Endothelial cell of umbilical vein (primary cell): Measurements from ENCODE around the gene SNX22. TPM values are rescaled to one million over a fixed set of nuclear protein-coding genes. Genes with fewer than 3 reads are reported as not detected.

Source experiments
- BruUV-seq: library from RNA; stranded (reverse); fragments of 400-500 nt; replicated peaks from 2 replicates; lab custom pipeline; 2021; lab: Mats Ljungman, UMichigan
- CTCF ChIA-PET: fragments of 300-600, 350-600 bp; sonication (Branson Sonifier 250); formaldehyde crosslinking; loops from one replicate; lab custom pipeline; 2021; ENCODE audit warnings: antibody characterized with exemption, inconsistent platforms; lab: Charles Lee
- POLR2A ChIA-PET: fragments of 300-600, 350-600 bp; sonication (Branson Sonifier 250); formaldehyde crosslinking; loops from one replicate; lab custom pipeline; 2021; ENCODE audit warnings: antibody characterized with exemption, inconsistent platforms; lab: Charles Lee
- DNase-seq: peaks from one replicate; pipeline ENCODE4 v3.0.0-alpha.2; 2011; ENCODE audit warnings: low read depth, low spot score
- FAIRE-seq: peaks from 2 replicates; lab custom pipeline; 2011; peaks lifted over from hg19 to GRCh38; lab: Jason Lieb, UNC
- H2AFZ ChIP-seq: 2 replicates; pipeline ENCODE4 v1.6.0; 2012; ENCODE audit warnings: low read depth, low read length, control low read depth, inconsistent platforms
- H3K27ac ChIP-seq: 2 replicates; pipeline ENCODE4 v1.5.1; 2011; ENCODE audit warnings: low read depth, mild to moderate bottlenecking, control low read depth, low read length, moderate library complexity; ENCODE audit not compliant: insufficient read depth
- H3K27me3 ChIP-seq, 2 experiments: 2 replicates each; pipeline versions ENCODE4 v1.6.0 to v1.6.1; 2011; ENCODE audit warnings: low read length in 2 of 2, mixed read lengths in 1 of 2; ENCODE audit not compliant: control insufficient read depth in 2 of 2, insufficient read depth in 2 of 2
- H3K36me3 ChIP-seq, 2 experiments: 2 replicates in 1 of 2; 3 replicates in 1 of 2; pipeline ENCODE4 v1.5.1; 2011; ENCODE audit warnings: low read length in 2 of 2, mild to moderate bottlenecking in 1 of 2, moderate library complexity in 1 of 2; ENCODE audit not compliant: control insufficient read depth in 2 of 2, insufficient read depth in 2 of 2; ENCODE audit errors: extremely low read depth in 1 of 2
- H3K4me1 ChIP-seq: 3 replicates; pipeline ENCODE4 v1.5.1; 2011; ENCODE audit warnings: mild to moderate bottlenecking, low read length; ENCODE audit not compliant: control insufficient read depth, insufficient read depth; ENCODE audit errors: extremely low read depth
- H3K4me2 ChIP-seq: 2 replicates; pipeline ENCODE4 v1.6.1; 2011; ENCODE audit warnings: low read length, control low read depth, mixed read lengths; ENCODE audit not compliant: insufficient read depth
- H3K4me3 ChIP-seq, 3 experiments: fragments of 200-600 bp in 1 of 3; sonication (generic), shearing (Covaris generic) in 1 of 3; replicated peaks in 1 of 3; 2 replicates each; pipeline ENCODE4 v1.5.1; 2011 to 2016; ENCODE audit warnings: control low read depth in 3 of 3, low read length in 3 of 3, mild to moderate bottlenecking in 2 of 3, inconsistent platforms in 1 of 3, low read depth in 1 of 3, moderate library complexity in 1 of 3; ENCODE audit not compliant: insufficient read depth in 1 of 3
- H3K79me2 ChIP-seq: 2 replicates; pipeline ENCODE4 v1.6.0; 2012; ENCODE audit warnings: low read length, inconsistent platforms; ENCODE audit not compliant: control insufficient read depth, insufficient read depth
- H3K9ac ChIP-seq: replicated peaks from 2 replicates; pipeline ENCODE3; 2011; ENCODE audit warnings: low read length, control low read depth; ENCODE audit not compliant: insufficient read depth; ENCODE audit errors: extremely low read depth
- H3K9me1 ChIP-seq: replicated peaks from 3 replicates; pipeline ENCODE4 v1.6.0; 2011; ENCODE audit warnings: mild to moderate bottlenecking, low read length; ENCODE audit not compliant: control insufficient read depth, insufficient read depth; ENCODE audit errors: extremely low read depth
- H3K9me3 ChIP-seq: replicated peaks from 2 replicates; pipeline ENCODE4 v1.5.1; 2012; ENCODE audit warnings: low read length, inconsistent platforms; ENCODE audit not compliant: control insufficient read depth, insufficient read depth
- H4K20me1 ChIP-seq: replicated peaks from 2 replicates; pipeline ENCODE3; 2011; ENCODE audit warnings: mild to moderate bottlenecking, low read length; ENCODE audit not compliant: control insufficient read depth, insufficient read depth; ENCODE audit errors: extremely low read depth
- EZH2 ChIP-seq: IDR thresholded peaks from 2 replicates; pipeline ENCODE4 v1.6.1; 2012; ENCODE audit warnings: borderline replicate concordance, low read depth, mild to moderate bottlenecking, moderate library complexity, low read length, inconsistent platforms; ENCODE audit not compliant: severe bottlenecking
- FOS ChIP-seq: IDR thresholded peaks from 2 replicates; pipeline ENCODE4 v1.6.1; 2011; ENCODE audit warnings: mild to moderate bottlenecking, low read length, moderate library complexity, borderline replicate concordance; ENCODE audit not compliant: insufficient read depth
- GATA2 ChIP-seq: IDR thresholded peaks from 2 replicates; pipeline ENCODE4 v1.7.0; 2011; ENCODE audit warnings: low read depth, mild to moderate bottlenecking, moderate library complexity, mixed read lengths, low read length; ENCODE audit not compliant: insufficient read length, insufficient read depth
- JUN ChIP-seq: IDR thresholded peaks from 2 replicates; pipeline ENCODE4 v1.6.1; 2011; ENCODE audit warnings: borderline replicate concordance, low read depth; ENCODE audit not compliant: insufficient read length, insufficient read depth
- MYC ChIP-seq: IDR thresholded peaks from one replicate; pipeline ENCODE4 v1.6.1; 2011; ENCODE audit warnings: mild to moderate bottlenecking, low read depth, low read length
- POLR2A ChIP-seq: IDR thresholded peaks from 2 replicates; pipeline ENCODE4 v1.6.1; 2012; ENCODE audit warnings: low read depth, mild to moderate bottlenecking, control low read depth, low read length
- POLR2AphosphoS5 ChIP-seq: IDR thresholded peaks from 2 replicates; pipeline ENCODE4 v1.6.1; 2012; ENCODE audit warnings: low read depth, mild to moderate bottlenecking, control low read depth, low read length, moderate library complexity; ENCODE audit not compliant: insufficient read depth
- dilution Hi-C: fragments of 300-500 bp; cut with MboI; formaldehyde crosslinking; loops from one replicate; pipeline ENCODE4 v1.15.0; 2019; ENCODE audit warnings: low sequenced_read_pairs; ENCODE audit not compliant: extremely low pct_ligation_motif_present
- intact Hi-C: fragments of 100-400 bp; cut with micrococcal nuclease; formaldehyde crosslinking; loops from one replicate; pipeline ENCODE4 v1.10.0; 2022
- polyA plus RNA-seq, 4 experiments: library from polyadenylated mRNA; depleted of rRNA in 3 of 4; stranded (reverse) in 3 of 4; unstranded in 1 of 4; fragments of >200 nt; gene quantifications; 2 replicates each; pipeline versions ENCODE4 v1.2.1 to v1.2.3, GENCODE V29; 2011 to 2012; ENCODE audit warnings: missing spikeins in 1 of 4
- total RNA-seq: library from RNA; stranded (reverse); gene quantifications from 2 replicates; pipeline ENCODE4 v1.2.3, GENCODE V29; 2021
- TF ChIP-seq, protein P1 (sequence below), 2 donors: IDR thresholded peaks; 1 replicate in 1 of 2; 2 replicates in 1 of 2; pipeline ENCODE4 v1.5.1; 2011; ENCODE audit warnings: low read length in 2 of 2, mild to moderate bottlenecking in 2 of 2, moderate library complexity in 2 of 2, control low read depth in 1 of 2, inconsistent platforms in 1 of 2, low read depth in 1 of 2; ENCODE audit not compliant: insufficient read depth in 1 of 2; ENCODE audit errors: extremely low read depth in 1 of 2
- TF ChIP-seq, protein P2 (sequence below): IDR thresholded peaks from 2 replicates; pipeline ENCODE4 v1.6.1; 2011; ENCODE audit not compliant: insufficient read depth, insufficient read length

The SNX22 gene
- total and polyA plus RNA-seq, 2 donors (not counting 3 experiments of a cell fraction or from before 2014, with no cell fraction given), result 0.14 to 0.73 TPM

GRCh38 chr15:64122936-64123351, 28.6 kb upstream of the SNX22 start:
- Histone ChIP-seq H3K9ac (no peak overlapping the region), H3K4me3 (no peak overlapping the region), H3K27ac (no peak overlapping the region), H4K20me1 (no peaks in the 10 kb centered on the region), H3K9me1 (no peaks in the 10 kb centered on the region), H3K36me3 (peaks cover 21 to 27% of the 10 kb centered on the region in 2 experiments), H3K27me3 (no peaks in the 10 kb centered on the region), H2AFZ (no peak overlapping the region), H3K4me1 (no peaks in the 10 kb centered on the region), H3K4me2 (no peak overlapping the region), H3K9me3 (no peaks in the 10 kb centered on the region), H3K79me2 (no peaks in the 10 kb centered on the region)
- DNase-seq (no peak), FAIRE-seq (no peak)
- TF ChIP-seq GATA2, result no peak
- TF ChIP-seq, protein P1, sequence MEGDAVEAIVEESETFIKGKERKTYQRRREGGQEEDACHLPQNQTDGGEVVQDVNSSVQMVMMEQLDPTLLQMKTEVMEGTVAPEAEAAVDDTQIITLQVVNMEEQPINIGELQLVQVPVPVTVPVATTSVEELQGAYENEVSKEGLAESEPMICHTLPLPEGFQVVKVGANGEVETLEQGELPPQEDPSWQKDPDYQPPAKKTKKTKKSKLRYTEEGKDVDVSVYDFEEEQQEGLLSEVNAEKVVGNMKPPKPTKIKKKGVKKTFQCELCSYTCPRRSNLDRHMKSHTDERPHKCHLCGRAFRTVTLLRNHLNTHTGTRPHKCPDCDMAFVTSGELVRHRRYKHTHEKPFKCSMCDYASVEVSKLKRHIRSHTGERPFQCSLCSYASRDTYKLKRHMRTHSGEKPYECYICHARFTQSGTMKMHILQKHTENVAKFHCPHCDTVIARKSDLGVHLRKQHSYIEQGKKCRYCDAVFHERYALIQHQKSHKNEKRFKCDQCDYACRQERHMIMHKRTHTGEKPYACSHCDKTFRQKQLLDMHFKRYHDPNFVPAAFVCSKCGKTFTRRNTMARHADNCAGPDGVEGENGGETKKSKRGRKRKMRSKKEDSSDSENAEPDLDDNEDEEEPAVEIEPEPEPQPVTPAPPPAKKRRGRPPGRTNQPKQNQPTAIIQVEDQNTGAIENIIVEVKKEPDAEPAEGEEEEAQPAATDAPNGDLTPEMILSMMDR (IDR thresholded peaks at IDR 0.05; ENCODE audit: extremely low read depth in 1 of 2, insufficient read depth in 1 of 2, low read depth in 1 of 2, low read length in 2 of 2), result no peak
- TF ChIP-seq POLR2AphosphoS5, result no peak
- TF ChIP-seq, protein P2, sequence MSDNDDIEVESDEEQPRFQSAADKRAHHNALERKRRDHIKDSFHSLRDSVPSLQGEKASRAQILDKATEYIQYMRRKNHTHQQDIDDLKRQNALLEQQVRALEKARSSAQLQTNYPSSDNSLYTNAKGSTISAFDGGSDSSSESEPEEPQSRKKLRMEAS, result no peak
- no peak for TF ChIP-seq EZH2
- TF ChIP-seq FOS, result no peak
- TF ChIP-seq MYC, result no peak
- no peak for TF ChIP-seq JUN
- TF ChIP-seq POLR2A, result no peak
- BruUV-seq, result no TSS peak
- CTCF ChIA-PET, result interaction anchor here (1.1 to 1.5 kb wide), 2 partner anchors 8 to 30 kb away, joined by 3 to 5 read pairs; no protein-coding TSS in a partner anchor
- dilution Hi-C loops, result no loop called here
- POLR2A ChIA-PET, result no interaction called here
- intact Hi-C loops, result no loop called here
